Tibial nerve (tissue), 4 donors: ENCODE data around the gene DVL2. TPM values are rescaled to one million over a fixed set of nuclear protein-coding genes. Genes with fewer than 3 reads are reported as not detected.

ENCODE experiments used
- DNase-seq, 2 donors: peaks; one replicate each; pipeline ENCODE4 v3.0.0-alpha.2; 2019; ENCODE audit warnings: low spot score in 2 of 2
- H3K27ac ChIP-seq, 4 donors: fragments of 200-600 bp; sonication (generic) in 3 of 4; one replicate each; pipeline ENCODE4 v1.5.1; 2017 to 2019; ENCODE audit warnings: mild to moderate bottlenecking in 1 of 4
- H3K27me3 ChIP-seq, 2 donors: fragments of 200-600 bp; sonication (generic) in 1 of 2; one replicate each; pipeline versions ENCODE4 v1.5.1 to v1.6.0; 2017 to 2019
- H3K36me3 ChIP-seq, 3 donors: fragments of 200-600 bp; sonication (generic); one replicate each; pipeline ENCODE4 v1.5.1; 2018 to 2019
- H3K4me1 ChIP-seq, 4 donors: fragments of 200-600 bp; sonication (generic) in 3 of 4; one replicate each; pipeline ENCODE4 v1.5.1; 2017 to 2019
- H3K4me3 ChIP-seq, 4 donors: fragments of 200-600 bp; sonication (generic) in 3 of 4; one replicate each; pipeline ENCODE4 v1.5.1; 2017 to 2019; ENCODE audit warnings: mild to moderate bottlenecking in 1 of 4, moderate library complexity in 1 of 4
- H3K9me3 ChIP-seq, 4 donors: fragments of 200-600 bp; sonication (generic) in 3 of 4; one replicate each; pipeline ENCODE4 v1.5.1; 2017 to 2019
- EP300 ChIP-seq, 2 donors: sonication (generic); formaldehyde crosslinking; IDR thresholded peaks; one replicate each; pipeline ENCODE4 v1.6.1; 2017; ENCODE audit warnings: antibody characterized with exemption in 2 of 2, mild to moderate bottlenecking in 1 of 2
- POLR2A ChIP-seq, 2 donors: fragments of 450-650 bp; IDR thresholded peaks; one replicate each; pipeline ENCODE4 v1.6.1; 2017; ENCODE audit warnings: antibody characterized with exemption in 2 of 2, mild to moderate bottlenecking in 2 of 2, moderate library complexity in 2 of 2
- WGBS, 2 donors: methylation state at CpG; one replicate each; pipeline ENCODE4 v1.1.5; 2018; 5-methylcytosine and 5-hydroxymethylcytosine counted together
- total RNA-seq, 4 donors: library from RNA; depleted of rRNA; stranded (reverse); fragments of >200 nt; gene quantifications; one replicate each; pipeline ENCODE4 v1.1.0, GENCODE V29; 2016
- TF ChIP-seq, protein P1 (sequence below), 5 experiments: fragments of 200-600 bp in 3 of 5; fragments of 450-650 bp in 2 of 5; sonication (generic) in 3 of 5; IDR thresholded peaks; one replicate each; pipeline ENCODE4 v1.5.1; 2016 to 2019; ENCODE audit warnings: antibody characterized with exemption in 5 of 5, mild to moderate bottlenecking in 3 of 5, moderate library complexity in 2 of 5

Gene DVL2
- total RNA-seq, 4 donors from 2014 or later, result 41.4 to 51.2 (median 46.7) TPM

GRCh38 chr17:7221278-7222092, 12.8 kb downstream of the DVL2 start:
- WGBS, 2 donors, result 54 to 55% methylated on average over 10 of the region's 10 CpGs
- Histone ChIP-seq H3K27me3 (no peaks in the 10 kb centered on the region), H3K9me3 (no peaks in the 10 kb centered on the region), H3K4me3 (no peak overlapping the region), H3K36me3 (peaks cover 3 to 49% (median 9%) of the 10 kb centered on the region in 3 donors), H3K27ac (peak overlapping the region in 3 of 4 donors; percentile 95 to 98 (median 97)), H3K4me1 (peaks cover 0 to 51% (median 30%) of the 10 kb centered on the region in 4 donors)
- DNase-seq, result no peak
- TF ChIP-seq EP300 (IDR thresholded peaks at IDR 0.05) (no peak), POLR2A (IDR thresholded peaks at IDR 0.05) (no peak)
- TF ChIP-seq, protein P1, sequence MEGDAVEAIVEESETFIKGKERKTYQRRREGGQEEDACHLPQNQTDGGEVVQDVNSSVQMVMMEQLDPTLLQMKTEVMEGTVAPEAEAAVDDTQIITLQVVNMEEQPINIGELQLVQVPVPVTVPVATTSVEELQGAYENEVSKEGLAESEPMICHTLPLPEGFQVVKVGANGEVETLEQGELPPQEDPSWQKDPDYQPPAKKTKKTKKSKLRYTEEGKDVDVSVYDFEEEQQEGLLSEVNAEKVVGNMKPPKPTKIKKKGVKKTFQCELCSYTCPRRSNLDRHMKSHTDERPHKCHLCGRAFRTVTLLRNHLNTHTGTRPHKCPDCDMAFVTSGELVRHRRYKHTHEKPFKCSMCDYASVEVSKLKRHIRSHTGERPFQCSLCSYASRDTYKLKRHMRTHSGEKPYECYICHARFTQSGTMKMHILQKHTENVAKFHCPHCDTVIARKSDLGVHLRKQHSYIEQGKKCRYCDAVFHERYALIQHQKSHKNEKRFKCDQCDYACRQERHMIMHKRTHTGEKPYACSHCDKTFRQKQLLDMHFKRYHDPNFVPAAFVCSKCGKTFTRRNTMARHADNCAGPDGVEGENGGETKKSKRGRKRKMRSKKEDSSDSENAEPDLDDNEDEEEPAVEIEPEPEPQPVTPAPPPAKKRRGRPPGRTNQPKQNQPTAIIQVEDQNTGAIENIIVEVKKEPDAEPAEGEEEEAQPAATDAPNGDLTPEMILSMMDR (IDR thresholded peaks at IDR 0.05), result no peak

DNA sequence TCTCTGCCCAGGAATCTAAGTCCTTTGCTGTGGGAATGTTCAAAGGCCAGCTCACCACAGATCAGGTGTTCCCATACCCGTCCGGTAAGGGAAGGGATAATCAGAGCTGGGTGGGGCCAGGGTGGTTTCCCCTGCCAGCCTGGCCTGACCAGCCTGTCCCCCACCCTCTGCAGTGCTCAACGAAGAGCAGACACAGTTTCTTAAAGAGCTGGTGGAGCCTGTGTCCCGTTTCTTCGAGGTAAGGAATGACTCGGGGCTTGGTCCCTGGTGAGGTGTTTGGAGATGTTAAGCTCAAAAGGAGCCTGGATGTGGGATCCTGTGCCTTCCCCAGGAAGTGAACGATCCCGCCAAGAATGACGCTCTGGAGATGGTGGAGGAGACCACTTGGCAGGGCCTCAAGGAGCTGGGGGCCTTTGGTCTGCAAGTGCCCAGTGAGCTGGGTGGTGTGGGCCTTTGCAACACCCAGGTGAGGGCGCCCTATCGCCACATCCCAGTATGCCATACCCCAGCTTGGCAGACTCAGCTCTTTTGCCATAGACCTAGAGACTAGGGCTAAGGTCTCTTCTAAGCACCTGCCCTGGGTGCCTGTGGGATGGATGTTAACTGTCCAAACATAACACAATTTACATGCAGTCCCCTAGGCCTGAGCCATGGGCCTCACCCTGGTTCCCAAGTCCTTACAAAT, 13.6 kb downstream of the DVL2 start:
- WGBS, 2 donors, result 21 to 33% methylated on average over 9 to 11 of the region's 11 CpGs
- no peak for TF ChIP-seq POLR2A (IDR thresholded peaks at IDR 0.05)
- TF ChIP-seq, protein P1 (IDR thresholded peaks at IDR 0.05), result peak in 4 of 5 experiments; percentile 15 to 30 (median 20)
- peak overlapping the region; percentile 81 to 98 (median 96) for H3K27ac ChIP-seq
- H3K4me3 ChIP-seq, result peak overlapping the region; percentile 72 to 89 (median 84)
- no peak for DNase-seq
- no peaks in the 10 kb centered on the region for H3K27me3 ChIP-seq
- peaks cover 0 to 59% (median 34%) of the 10 kb centered on the region in 4 donors for H3K4me1 ChIP-seq
- peaks cover 3 to 42% (median 9%) of the 10 kb centered on the region in 3 donors for H3K36me3 ChIP-seq
- H3K9me3 ChIP-seq, result no peaks in the 10 kb centered on the region

- Histone ChIP-seq H3K4me3 (peak within 1 kb of the TSS; percentile 72 to 89 (median 84)), H3K27me3 (no peaks in the 10 kb centered on the region), H3K27ac (peak within 1 kb of the TSS; percentile 81 to 98 (median 96)), H3K9me3 (no peaks in the 10 kb centered on the region), H3K4me1 (peaks cover 0 to 66% (median 38%) of the 10 kb centered on the region in 4 donors), H3K36me3 (peaks cover 3 to 35% (median 9%) of the 10 kb centered on the region in 3 donors)
- peak; percentile 80 to 81 for DNase-seq
- TF ChIP-seq, protein P1 (IDR thresholded peaks at IDR 0.05), result peak in 1 of 5 experiments; percentile 29
- TF ChIP-seq EP300 (IDR thresholded peaks at IDR 0.05) (peak; percentile 59 to 73), POLR2A (IDR thresholded peaks at IDR 0.05) (peak; percentile 77 to 92)
- 0% methylated on average over 41 to 57 of the region's 63 CpGs for WGBS, 2 donors
Measured at GRCh38 chr17:7219812-7220592, 14.3 kb downstream of the DVL2 start, which contains the start of the genes ACADVL and DLG4. Gene ACADVL, plus strand, starts transcription at chr17:7219938. Its CDS starts 47 bp downstream, at chr17:7219985. Gene DLG4, minus strand, starts transcription at chr17:7219836.

DNA sequence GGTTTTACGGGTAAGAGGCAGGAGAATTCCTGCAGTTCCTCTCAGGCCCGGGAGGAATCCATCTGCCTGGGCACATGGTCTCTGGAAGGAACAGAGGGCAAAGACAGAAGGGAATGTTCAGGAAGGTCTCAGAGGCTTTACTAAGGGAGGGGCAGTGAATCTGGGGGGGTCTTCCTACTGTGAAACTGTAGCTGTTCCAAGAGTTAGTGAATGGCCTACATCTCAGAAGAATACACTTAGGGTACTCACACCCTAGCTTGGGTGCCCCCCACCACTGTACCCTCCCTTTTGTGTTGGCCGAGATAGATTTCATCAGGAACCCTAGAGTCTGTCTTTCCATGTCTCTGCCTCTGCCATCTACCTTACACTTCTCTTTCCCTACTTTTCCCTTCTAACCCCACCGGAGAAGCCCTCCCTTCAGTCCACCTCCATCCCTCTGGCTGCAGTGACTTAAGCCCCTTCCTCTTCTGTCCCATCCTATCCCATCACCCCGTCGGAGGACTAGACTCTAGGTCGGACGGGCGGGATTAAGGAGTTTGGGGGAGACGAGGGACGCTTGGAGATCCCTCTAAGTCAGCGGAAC, 15.0 kb downstream of the DVL2 start:
- DNase-seq, result no peak
- TF ChIP-seq EP300 (IDR thresholded peaks at IDR 0.05), result no peak
- TF ChIP-seq POLR2A (IDR thresholded peaks at IDR 0.05), result no peak
- TF ChIP-seq, protein P1 (IDR thresholded peaks at IDR 0.05), result no peak
- no peaks in the 10 kb centered on the region for H3K27me3 ChIP-seq
- peak overlapping the region; percentile 72 to 89 (median 84) for H3K4me3 ChIP-seq
- peak overlapping the region; percentile 81 to 98 (median 96) for H3K27ac ChIP-seq
- peaks cover 3 to 28% (median 7%) of the 10 kb centered on the region in 3 donors for H3K36me3 ChIP-seq
- no peaks in the 10 kb centered on the region for H3K9me3 ChIP-seq
- H3K4me1 ChIP-seq, result peaks cover 0 to 73% (median 40%) of the 10 kb centered on the region in 4 donors
- 16 to 19% methylated on average over 12 of the region's 12 CpGs for WGBS, 2 donors
